SK-N-MC (cell line): ENCODE data around the gene SDK1.

Experiments
- DNase-seq: peaks from one replicate; pipeline ENCODE4 v3.0.0-alpha.2; 2011; ENCODE audit warnings: low read depth, low spot score
- H3K27ac ChIP-seq: fragments of 200-600 bp; sonication (generic); 2 replicates; pipeline ENCODE4 v1.5.1; 2016; ENCODE audit warnings: mixed run types
- H3K36me3 ChIP-seq: fragments of 200-600 bp; sonication (generic); 2 replicates; pipeline ENCODE4 v1.6.1; 2017; ENCODE audit warnings: antibody characterized with exemption, low read length, mixed read lengths; ENCODE audit not compliant: insufficient read depth
- H3K4me3 ChIP-seq: fragments of 200-600 bp; sonication (generic); 2 replicates; pipeline ENCODE4 v1.5.1; 2016
- H3K9ac ChIP-seq: fragments of 200-600 bp; sonication (generic); 2 replicates; pipeline ENCODE4 v1.8.0; 2017; ENCODE audit warnings: mixed run types, mixed read lengths; ENCODE audit not compliant: insufficient read length
- H3K9me3 ChIP-seq: fragments of 200-600 bp; sonication (generic); 2 replicates; pipeline ENCODE4 v1.6.1; 2017; ENCODE audit warnings: low read depth, mild to moderate bottlenecking, antibody characterized with exemption, low read length, moderate library complexity, mixed read lengths
- EZH2 ChIP-seq: fragments of 200-600 bp; sonication (generic); IDR thresholded peaks from one replicate; pipeline ENCODE4 v1.6.1; 2017; ENCODE audit warnings: antibody characterized with exemption
- FOXP2 ChIP-seq: optimal IDR thresholded peaks from 2 replicates; pipeline ENCODE3; 2011; ENCODE audit warnings: mild to moderate bottlenecking, moderate library complexity; ENCODE audit not compliant: insufficient read depth; ENCODE audit errors: extremely low read length, control extremely low read depth
- POLR2AphosphoS5 ChIP-seq: IDR thresholded peaks from 2 replicates; pipeline ENCODE4 v1.6.1; 2012; ENCODE audit warnings: mild to moderate bottlenecking, low read depth, low read length, borderline replicate concordance

The SDK1 gene

DNA sequence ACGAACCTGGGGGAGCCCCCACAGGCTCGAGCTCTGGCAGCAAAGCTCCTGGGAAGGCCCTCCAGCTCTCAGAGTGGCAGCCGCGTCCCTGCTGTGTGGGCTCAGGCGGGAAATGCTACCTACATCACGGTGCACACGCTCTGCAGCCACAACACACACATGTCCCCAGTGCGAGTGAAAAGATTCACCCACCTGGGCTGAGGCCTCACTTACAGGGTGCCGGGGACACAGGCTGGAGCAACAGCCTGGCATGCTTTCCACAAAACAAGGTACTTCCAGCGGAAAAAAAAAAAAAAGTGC, 970.6 kb downstream of the SDK1 start:
- no peaks in the 10 kb centered on the region for H3K9me3 ChIP-seq
- no peak overlapping the region for H3K9ac ChIP-seq
- TF ChIP-seq FOXP2: no peak
- TF ChIP-seq EZH2: no peak
- TF ChIP-seq POLR2AphosphoS5: no peak
- H3K27ac ChIP-seq: no peak overlapping the region
- H3K4me3 ChIP-seq: no peak overlapping the region
- no peak for DNase-seq
- no peaks in the 10 kb centered on the region for H3K36me3 ChIP-seq

DNA sequence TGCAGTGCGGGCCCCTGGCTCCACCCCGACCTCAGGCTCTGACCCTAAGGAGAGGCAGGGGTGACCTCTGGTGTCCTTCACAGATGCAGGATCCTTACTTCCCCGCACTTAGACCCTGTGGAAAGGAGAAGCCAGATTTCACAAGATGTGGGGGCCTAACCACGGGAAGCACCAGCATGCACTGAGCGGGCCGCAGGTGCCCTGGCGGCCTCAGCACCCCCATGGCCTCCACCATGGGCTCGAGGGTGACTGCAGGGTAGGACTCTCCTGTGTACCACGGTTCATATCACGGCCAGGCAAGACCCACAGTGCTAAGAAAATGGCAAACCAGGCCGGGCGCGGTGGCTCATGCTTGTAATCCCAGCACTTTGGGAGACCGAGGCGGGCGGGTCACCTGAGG, 971.1 kb downstream of the SDK1 start:
- DNase-seq: no peak
- TF ChIP-seq FOXP2 (no peak), EZH2 (no peak), POLR2AphosphoS5 (no peak)
- no peak overlapping the region for H3K9ac ChIP-seq

DNA sequence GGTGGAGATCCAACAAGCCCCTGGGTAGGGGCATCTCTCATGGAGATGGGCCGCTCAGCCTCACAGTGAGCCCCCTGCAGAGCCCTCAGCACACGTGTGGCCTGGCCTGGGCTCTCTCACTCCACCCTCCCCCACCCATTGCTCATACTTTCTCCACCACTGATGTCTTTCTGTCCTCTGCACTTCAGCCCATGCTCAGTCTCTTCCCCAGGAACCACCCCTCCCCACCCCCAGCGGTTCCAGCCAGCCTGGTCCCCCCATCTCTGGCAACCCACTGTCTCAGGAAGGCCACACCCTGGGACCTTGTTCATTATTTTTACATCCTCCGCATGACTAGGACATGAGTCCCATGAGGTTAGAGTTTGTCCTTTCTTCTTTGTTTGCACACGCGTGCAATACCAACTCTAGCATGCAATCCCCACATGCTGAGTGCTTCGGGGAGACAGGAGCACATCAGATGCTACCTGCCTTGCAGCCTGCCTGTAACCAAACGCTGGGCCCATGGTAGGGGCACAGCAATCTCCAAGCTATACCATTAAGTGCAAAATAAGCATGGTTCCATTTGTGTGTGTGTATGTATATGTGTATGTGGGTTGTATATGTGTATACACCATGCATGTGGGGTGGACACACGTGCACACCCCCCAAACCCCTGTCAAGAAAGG, 972.6 kb downstream of the SDK1 start:
- no peak for TF ChIP-seq POLR2AphosphoS5
- TF ChIP-seq FOXP2: no peak
- Histone ChIP-seq H3K27ac (no peak overlapping the region), H3K4me3 (no peak overlapping the region), H3K36me3 (no peaks in the 10 kb centered on the region), H3K9me3 (no peaks in the 10 kb centered on the region), H3K9ac (no peak overlapping the region)
- DNase-seq: no peak

More for the DNA sequence above, 971.1 kb downstream of the SDK1 start:
- Histone ChIP-seq H3K4me3 (no peak overlapping the region), H3K36me3 (no peaks in the 10 kb centered on the region), H3K27ac (no peak overlapping the region), H3K9me3 (no peaks in the 10 kb centered on the region)

DNA sequence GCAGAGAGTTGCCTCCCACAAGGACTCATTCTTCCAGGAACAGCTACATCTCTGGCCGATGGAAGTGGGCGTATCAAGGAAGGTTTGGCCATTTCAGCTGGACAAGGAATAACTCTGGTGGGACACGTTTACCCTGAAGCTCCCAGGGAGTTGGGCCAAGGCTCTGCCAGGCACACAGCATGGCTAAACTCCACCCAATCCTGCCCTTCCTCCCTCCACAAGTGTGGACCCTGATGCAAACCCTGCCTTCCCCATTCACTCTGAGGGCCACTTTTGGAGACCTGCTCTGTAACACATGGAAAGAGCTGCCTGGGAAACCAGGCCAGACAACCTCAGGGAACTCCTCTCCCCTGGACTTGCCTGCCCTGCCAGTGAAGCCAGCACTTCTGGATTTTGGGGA, 973.2 kb downstream of the SDK1 start:
- Histone ChIP-seq H3K36me3 (no peaks in the 10 kb centered on the region), H3K9me3 (no peaks in the 10 kb centered on the region), H3K27ac (no peak overlapping the region), H3K9ac (no peak overlapping the region), H3K4me3 (no peak overlapping the region)
- no peak for DNase-seq
- TF ChIP-seq FOXP2 (no peak), POLR2AphosphoS5 (no peak), EZH2 (no peak)

DNA sequence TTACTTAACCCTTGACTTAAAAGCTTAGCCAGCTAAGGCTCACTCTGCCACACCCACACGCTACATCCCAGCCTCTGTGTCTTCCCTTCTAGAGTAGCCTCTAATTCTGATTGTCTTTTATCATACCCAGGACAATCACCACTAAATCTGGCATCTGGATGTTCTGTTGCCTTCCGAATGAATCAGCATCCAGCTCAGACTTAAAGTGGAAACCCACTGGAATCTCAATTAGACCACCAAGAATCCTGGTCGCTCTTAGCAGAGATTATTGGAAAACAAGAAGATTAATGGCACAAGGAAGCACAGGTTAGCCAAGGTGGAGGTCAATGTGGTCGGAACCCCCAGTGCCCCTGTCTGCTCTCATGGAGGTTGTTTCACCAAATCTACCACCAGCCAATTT, 976.9 kb downstream of the SDK1 start:
- Histone ChIP-seq H3K4me3 (no peak overlapping the region), H3K9me3 (no peaks in the 10 kb centered on the region), H3K36me3 (no peaks in the 10 kb centered on the region), H3K27ac (no peak overlapping the region), H3K9ac (no peak overlapping the region)
- no peak for TF ChIP-seq EZH2
- no peak for TF ChIP-seq FOXP2
- TF ChIP-seq POLR2AphosphoS5: no peak
- no peak for DNase-seq

DNA sequence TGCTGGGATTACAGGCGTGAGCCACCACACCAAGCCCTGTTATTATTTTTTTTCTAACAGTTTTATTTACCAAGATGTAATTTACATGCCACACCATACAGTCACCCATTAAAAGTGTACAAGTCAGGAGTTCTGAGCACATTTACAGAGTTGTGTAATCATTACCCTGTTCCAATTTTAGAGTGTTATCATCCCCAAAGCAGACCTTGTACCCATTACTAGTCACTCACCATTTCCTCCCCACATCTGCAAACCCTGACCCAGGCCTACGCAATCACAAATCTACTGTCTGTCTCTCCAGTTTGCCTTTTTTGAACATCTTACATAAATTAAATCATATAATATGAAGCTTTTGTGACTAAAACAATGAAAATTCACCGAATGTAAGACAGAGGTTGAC, 978.2 kb downstream of the SDK1 start:
- DNase-seq: no peak
- no peak overlapping the region for H3K4me3 ChIP-seq
- no peaks in the 10 kb centered on the region for H3K36me3 ChIP-seq
- TF ChIP-seq EZH2 (no peak), POLR2AphosphoS5 (no peak), FOXP2 (no peak)
- no peak overlapping the region for H3K27ac ChIP-seq
- H3K9me3 ChIP-seq: no peaks in the 10 kb centered on the region
- H3K9ac ChIP-seq: no peak overlapping the region

DNA sequence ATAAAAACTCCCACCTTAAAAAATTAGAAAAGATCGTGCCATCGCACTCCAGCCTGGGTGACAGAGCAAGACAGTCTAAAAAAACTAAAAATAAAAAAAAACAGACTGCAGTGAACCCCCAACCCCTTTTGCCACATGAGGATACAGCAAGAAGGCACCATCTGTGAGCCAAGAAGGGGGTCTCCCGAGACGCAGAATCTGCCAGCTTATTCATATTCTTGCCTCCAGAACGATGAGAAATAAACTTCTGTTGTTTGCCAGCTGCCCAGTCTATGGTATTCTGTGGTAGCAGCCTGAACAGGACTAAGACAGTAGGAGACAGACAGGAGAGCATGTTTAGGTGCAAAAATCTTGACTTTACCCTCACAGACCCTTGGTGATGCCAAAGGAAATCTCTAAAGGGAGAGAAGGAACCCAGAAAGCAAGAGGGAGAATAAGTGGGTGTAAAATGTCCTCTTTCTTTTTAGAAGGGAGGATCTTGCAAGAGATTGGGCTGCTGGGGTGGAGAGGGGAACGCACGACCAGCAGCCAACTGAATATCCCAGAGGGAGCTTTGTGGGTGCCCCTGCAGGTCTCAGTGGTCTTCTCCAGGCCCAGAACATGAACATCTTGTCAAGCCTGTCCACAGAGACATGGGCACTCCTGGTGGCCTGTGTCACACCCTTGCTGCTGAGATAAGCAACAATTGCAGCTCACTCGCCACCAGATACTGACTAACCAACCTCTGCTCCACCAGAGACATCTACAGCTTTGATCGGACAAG, 980.4 kb downstream of the SDK1 start:
- DNase-seq: no peak
- no peak overlapping the region for H3K9ac ChIP-seq
- H3K36me3 ChIP-seq: no peaks in the 10 kb centered on the region
- TF ChIP-seq FOXP2: no peak
- no peak for TF ChIP-seq EZH2
- TF ChIP-seq POLR2AphosphoS5: no peak
- no peak overlapping the region for H3K27ac ChIP-seq
- no peaks in the 10 kb centered on the region for H3K9me3 ChIP-seq
- H3K4me3 ChIP-seq: no peak overlapping the region

DNA sequence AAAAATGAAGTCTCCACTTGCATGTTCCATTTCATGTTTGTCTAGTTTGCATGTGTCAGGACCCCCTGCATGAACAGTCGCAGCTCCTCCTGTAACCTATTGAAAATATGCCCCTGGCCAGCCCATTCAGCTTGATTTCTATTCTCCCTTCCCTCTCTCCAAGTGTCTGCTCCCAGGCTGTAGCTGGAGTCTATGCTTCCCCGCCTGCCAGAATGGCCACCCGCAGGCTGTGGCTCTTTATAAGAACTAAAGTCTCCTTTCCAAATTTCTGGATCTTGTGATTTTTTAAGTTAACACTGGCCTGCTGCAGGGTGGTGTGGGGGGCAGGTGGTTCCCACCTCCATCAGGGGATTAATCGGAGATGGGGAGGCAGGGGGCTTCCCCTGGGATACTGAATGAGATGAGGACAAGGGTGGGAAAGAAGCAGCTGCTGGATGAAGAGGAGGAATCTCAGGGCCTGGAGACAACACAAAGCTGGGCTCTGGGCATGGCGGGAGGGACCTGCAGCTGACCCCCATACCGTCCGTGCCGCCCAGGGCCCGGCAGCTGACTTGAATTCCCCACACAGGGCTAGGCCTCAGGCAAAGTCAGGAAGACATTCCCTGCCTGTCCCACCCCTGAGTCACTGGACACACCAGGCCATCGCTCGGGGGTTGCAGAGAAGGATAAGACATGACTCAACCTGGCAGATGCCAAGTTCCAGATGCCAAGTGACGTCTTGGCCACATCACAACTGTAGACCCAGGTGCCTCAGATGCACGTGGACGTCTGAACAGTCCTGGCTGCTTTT, 981.6 kb downstream of the SDK1 start:
- no peaks in the 10 kb centered on the region for H3K9me3 ChIP-seq
- no peak overlapping the region for H3K9ac ChIP-seq
- DNase-seq: no peak
- no peaks in the 10 kb centered on the region for H3K36me3 ChIP-seq
- no peak overlapping the region for H3K4me3 ChIP-seq
- TF ChIP-seq FOXP2: no peak
- TF ChIP-seq POLR2AphosphoS5: no peak
- H3K27ac ChIP-seq: no peak overlapping the region
